Large intestine (tissue), 3 donors: ENCODE results near the gene PSD. TPM values are rescaled to one million over a fixed set of nuclear protein-coding genes. Genes with fewer than 3 reads are reported as not detected.

Experiments used
- DNase-seq, 2 donors: peaks; one replicate each; pipeline versions ENCODE4 v3.0.0 to v3.0.0-alpha.2; 2013
- H3K27ac ChIP-seq: one replicate; pipeline ENCODE4 v1.5.1; 2013; ENCODE audit warnings: low read length
- H3K27me3 ChIP-seq: 2 replicates; pipeline ENCODE4 v1.6.1; 2013; ENCODE audit warnings: low read length; ENCODE audit not compliant: control insufficient read depth, insufficient read depth
- H3K36me3 ChIP-seq: 2 replicates; pipeline ENCODE4 v1.6.1; 2013; ENCODE audit warnings: low read length; ENCODE audit not compliant: control insufficient read depth, insufficient read depth
- H3K4me1 ChIP-seq: one replicate; pipeline ENCODE4 v1.6.1; 2013; ENCODE audit warnings: low read length; ENCODE audit not compliant: control insufficient read depth, insufficient read depth
- H3K4me3 ChIP-seq: one replicate; pipeline ENCODE4 v1.5.1; 2013; ENCODE audit warnings: low read length
- H3K9me3 ChIP-seq: one replicate; pipeline ENCODE4 v1.6.1; 2013; ENCODE audit warnings: mild to moderate bottlenecking, low read depth, low read length, moderate library complexity; ENCODE audit not compliant: control insufficient read depth
- whole genome bisulfite sequencing: methylation state at CpG from one replicate; pipeline ENCODE4 v1.1.5; 2013; ENCODE audit warnings: low lambda C conversion rate; ENCODE audit not compliant: insufficient coverage; 5-methylcytosine and 5-hydroxymethylcytosine counted together
- polyA plus RNA-seq: library from polyadenylated mRNA; unstranded; fragments of 120-200 nt; gene quantifications from one replicate; pipeline ENCODE4 v1.2.1, GENCODE V29; 2013

Gene PSD
- polyA plus RNA-seq, 1 donor, result 62.0 TPM

GRCh38 chr10:102396730-102397151 lies 21.8 kb downstream of the PSD start:
- peak overlapping the region; percentile 79 for H3K4me3 ChIP-seq
- peak in 1 of 2 donors; percentile 1 for DNase-seq
- no CpG with 5 or more reads among the region's 12 CpGs for WGBS

GRCh38 chr10:102396317-102396650 lies 22.3 kb downstream of the PSD start:
- Histone ChIP-seq H3K27me3 (no peaks in the 10 kb centered on the region), H3K36me3 (peaks cover 35% of the 10 kb centered on the region), H3K27ac (no peak overlapping the region), H3K4me3 (peak overlapping the region; percentile 79), H3K9me3 (no peaks in the 10 kb centered on the region), H3K4me1 (peaks cover 22% of the 10 kb centered on the region)
- peak in 1 of 2 donors; percentile 35 for DNase-seq
- WGBS, result no CpG with 5 or more reads among the region's 4 CpGs

More at GRCh38 chr10:102396730-102397151, 21.8 kb downstream of the PSD start:
- Histone ChIP-seq H3K27me3 (no peaks in the 10 kb centered on the region), H3K36me3 (peaks cover 40% of the 10 kb centered on the region), H3K4me1 (peaks cover 24% of the 10 kb centered on the region), H3K9me3 (no peaks in the 10 kb centered on the region), H3K27ac (no peak overlapping the region)

GRCh38 chr10:102395400-102396316 lies 22.9 kb downstream of the PSD start, which contains the start of gene NFKB2:
Gene NFKB2, plus strand, starts transcription at chr10:102395705. Its CDS starts 255 bp downstream, at chr10:102395960.
- peak; percentile 90 to 92 for DNase-seq
- no CpG with 5 or more reads among the region's 42 CpGs for WGBS

GRCh38 chr10:102394801-102395399 lies 23.7 kb downstream of the PSD start:
- H3K9me3 ChIP-seq, result no peaks in the 10 kb centered on the region
- no CpG with 5 or more reads among the region's 35 CpGs for WGBS
- H3K27me3 ChIP-seq, result peaks cover 3% of the 10 kb centered on the region
- H3K27ac ChIP-seq, result peak overlapping the region; percentile 90
- peaks cover 22% of the 10 kb centered on the region for H3K4me1 ChIP-seq
- H3K4me3 ChIP-seq, result peak overlapping the region; percentile 79
- H3K36me3 ChIP-seq, result peaks cover 21% of the 10 kb centered on the region
- no peak for DNase-seq

More at GRCh38 chr10:102395400-102396316, 22.9 kb downstream of the PSD start, which contains the start of gene NFKB2:
- peaks cover 22% of the 10 kb centered on the region for H3K4me1 ChIP-seq
- peaks cover 3% of the 10 kb centered on the region for H3K27me3 ChIP-seq
- H3K36me3 ChIP-seq, result peaks cover 29% of the 10 kb centered on the region
- H3K4me3 ChIP-seq, result peak within 1 kb of the TSS; percentile 79
- H3K9me3 ChIP-seq, result no peaks in the 10 kb centered on the region
- peak within 1 kb of the TSS; percentile 90 for H3K27ac ChIP-seq

GRCh38 chr10:102394079-102394800 lies 24.3 kb downstream of the PSD start:
- H3K27me3 ChIP-seq, result peaks cover 3% of the 10 kb centered on the region
- H3K36me3 ChIP-seq, result peaks cover 19% of the 10 kb centered on the region
- peak; percentile 91 to 95 for DNase-seq
- peak overlapping the region; percentile 90 for H3K27ac ChIP-seq
- peaks cover 18% of the 10 kb centered on the region for H3K4me1 ChIP-seq
- H3K4me3 ChIP-seq, result peak overlapping the region; percentile 79
- WGBS, result no CpG with 5 or more reads among the region's 71 CpGs
- no peaks in the 10 kb centered on the region for H3K9me3 ChIP-seq

GRCh38 chr10:102393411-102394078 lies 25.0 kb downstream of the PSD start:
- peaks cover 6% of the 10 kb centered on the region for H3K27me3 ChIP-seq
- peak overlapping the region; percentile 79 for H3K4me3 ChIP-seq
- H3K9me3 ChIP-seq, result no peaks in the 10 kb centered on the region
- DNase-seq, result no peak
- H3K36me3 ChIP-seq, result peaks cover 18% of the 10 kb centered on the region
- no CpG with 5 or more reads among the region's 30 CpGs for WGBS
- H3K4me1 ChIP-seq, result peaks cover 18% of the 10 kb centered on the region
- H3K27ac ChIP-seq, result peak overlapping the region; percentile 90

GRCh38 chr10:102392306-102392705 lies 26.3 kb downstream of the PSD start:
- H3K9me3 ChIP-seq, result no peaks in the 10 kb centered on the region
- peaks cover 6% of the 10 kb centered on the region for H3K36me3 ChIP-seq
- WGBS, result 67% methylated on average over 1 of the region's 5 CpGs
- H3K27me3 ChIP-seq, result peaks cover 6% of the 10 kb centered on the region
- no peak overlapping the region for H3K4me3 ChIP-seq
- H3K27ac ChIP-seq, result no peak overlapping the region
- H3K4me1 ChIP-seq, result peaks cover 18% of the 10 kb centered on the region
- DNase-seq, result no peak

GRCh38 chr10:102389894-102390293 lies 28.7 kb downstream of the PSD start:
- H3K27ac ChIP-seq, result no peak overlapping the region
- WGBS, result 100% methylated on average over 2 of the region's 3 CpGs
- peaks cover 7% of the 10 kb centered on the region for H3K4me1 ChIP-seq
- H3K27me3 ChIP-seq, result peaks cover 6% of the 10 kb centered on the region
- H3K36me3 ChIP-seq, result no peaks in the 10 kb centered on the region
- no peak overlapping the region for H3K4me3 ChIP-seq
- no peak for DNase-seq
- H3K9me3 ChIP-seq, result no peaks in the 10 kb centered on the region

GRCh38 chr10:102384606-102385429 lies 33.8 kb downstream of the PSD start:
- no peak overlapping the region for H3K27ac ChIP-seq
- H3K27me3 ChIP-seq, result peaks cover 3% of the 10 kb centered on the region
- DNase-seq, result no peak
- no peaks in the 10 kb centered on the region for H3K9me3 ChIP-seq
- H3K4me3 ChIP-seq, result no peak overlapping the region
- H3K36me3 ChIP-seq, result peaks cover 36% of the 10 kb centered on the region
- WGBS, result 80% methylated on average over 1 of the region's 4 CpGs
- no peaks in the 10 kb centered on the region for H3K4me1 ChIP-seq
